HEK293T (cell line): ENCODE measurements around the gene ZNF511.

ENCODE experiments used
- ARNT ChIP-seq: fragments of 450-650 bp; IDR thresholded peaks from 2 replicates; pipeline ENCODE4 v1.6.1; 2017; ENCODE audit warnings: mild to moderate bottlenecking
- BHLHE40 ChIP-seq: fragments of 450-650 bp; IDR thresholded peaks from 2 replicates; pipeline ENCODE4 v1.6.1; 2016; ENCODE audit warnings: mild to moderate bottlenecking, moderate library complexity, borderline replicate concordance
- CTBP1 ChIP-seq: fragments of 450-650 bp; IDR thresholded peaks from 2 replicates; pipeline ENCODE4 v1.6.1; 2016; ENCODE audit warnings: borderline replicate concordance
- ELF4 ChIP-seq: fragments of 450-650 bp; IDR thresholded peaks from 2 replicates; pipeline ENCODE4 v1.6.1; 2017; ENCODE audit warnings: antibody characterized with exemption
- FOXA1 ChIP-seq: fragments of 450-650 bp; IDR thresholded peaks from 2 replicates; pipeline ENCODE4 v1.6.1; 2016; ENCODE audit warnings: mild to moderate bottlenecking
- FOXK2 ChIP-seq: fragments of 450-650 bp; IDR thresholded peaks from 2 replicates; pipeline ENCODE4 v1.6.1; 2016; ENCODE audit warnings: mild to moderate bottlenecking
- FOXM1 ChIP-seq: fragments of 450-650 bp; IDR thresholded peaks from 2 replicates; pipeline ENCODE4 v1.6.1; 2017; ENCODE audit warnings: mild to moderate bottlenecking, borderline replicate concordance
- HDGF ChIP-seq: fragments of 450-650 bp; IDR thresholded peaks from 2 replicates; pipeline ENCODE4 v1.6.1; 2017; ENCODE audit warnings: antibody characterized with exemption, borderline replicate concordance
- NFRKB ChIP-seq: fragments of 450-650 bp; IDR thresholded peaks from 2 replicates; pipeline ENCODE4 v1.6.1; 2016; ENCODE audit warnings: mild to moderate bottlenecking, moderate library complexity
- SP1 ChIP-seq: fragments of 450-650 bp; IDR thresholded peaks from 2 replicates; pipeline ENCODE4 v1.6.1; 2017
- SUZ12 ChIP-seq: fragments of 450-650 bp; IDR thresholded peaks from 2 replicates; pipeline ENCODE4 v1.6.1; 2016; ENCODE audit warnings: mild to moderate bottlenecking
- TARDBP ChIP-seq: fragments of 450-650 bp; IDR thresholded peaks from 2 replicates; pipeline ENCODE4 v1.6.1; 2016
- TF ChIP-seq, protein P1 (sequence below): fragments of 450-650 bp; IDR thresholded peaks from 2 replicates; pipeline ENCODE4 v1.6.1; 2016

DNA sequence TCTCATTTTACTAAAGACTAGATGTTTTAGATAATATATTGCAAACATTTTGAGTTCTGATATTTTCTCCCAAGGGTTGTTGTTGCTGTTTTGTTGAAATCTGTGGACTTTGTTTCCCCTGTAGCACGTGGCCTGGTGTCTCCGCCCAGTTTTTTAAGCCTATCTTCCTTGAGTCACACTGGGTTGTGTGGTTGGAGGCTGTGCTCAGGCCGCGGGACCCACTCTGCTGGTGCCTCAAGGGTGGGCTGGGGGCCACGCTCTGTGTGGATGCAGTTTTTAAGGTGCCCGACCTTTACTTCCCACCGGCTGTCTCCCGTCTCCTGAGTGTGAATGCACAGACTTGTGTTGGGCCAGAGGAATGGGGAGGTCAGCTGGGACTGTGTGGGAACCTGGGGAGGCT, 34.2 kb downstream of the ZNF511 start:
- TF ChIP-seq FOXA1 = no peak
- TF ChIP-seq FOXM1 = no peak
- no peak for TF ChIP-seq SP1
- no peak for TF ChIP-seq BHLHE40
- no peak for TF ChIP-seq ARNT
- no peak for TF ChIP-seq TARDBP
- no peak for TF ChIP-seq SUZ12
- TF ChIP-seq FOXK2 = no peak
- no peak for TF ChIP-seq ELF4
- TF ChIP-seq HDGF = no peak
- no peak for TF ChIP-seq NFRKB
- TF ChIP-seq, protein P1, sequence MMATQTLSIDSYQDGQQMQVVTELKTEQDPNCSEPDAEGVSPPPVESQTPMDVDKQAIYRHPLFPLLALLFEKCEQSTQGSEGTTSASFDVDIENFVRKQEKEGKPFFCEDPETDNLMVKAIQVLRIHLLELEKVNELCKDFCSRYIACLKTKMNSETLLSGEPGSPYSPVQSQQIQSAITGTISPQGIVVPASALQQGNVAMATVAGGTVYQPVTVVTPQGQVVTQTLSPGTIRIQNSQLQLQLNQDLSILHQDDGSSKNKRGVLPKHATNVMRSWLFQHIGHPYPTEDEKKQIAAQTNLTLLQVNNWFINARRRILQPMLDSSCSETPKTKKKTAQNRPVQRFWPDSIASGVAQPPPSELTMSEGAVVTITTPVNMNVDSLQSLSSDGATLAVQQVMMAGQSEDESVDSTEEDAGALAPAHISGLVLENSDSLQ = no peak
- no peak for TF ChIP-seq CTBP1
